NCI-H345 treated with DMSO at 0.1 percent for 48 hours (cell line): ENCODE results near the gene SOAT1.
"Not testable (repeated sequence)": the region's sequence is repeated elsewhere in the genome, so short reads cannot be mapped to it uniquely, and the experiment has no call there.

ENCODE experiments used
- DNase-seq: peaks from one replicate; lab custom pipeline; 2025; ENCODE audit not compliant: unreplicated experiment; lab: John Stamatoyannopoulos, UW

Gene SOAT1

DNA sequence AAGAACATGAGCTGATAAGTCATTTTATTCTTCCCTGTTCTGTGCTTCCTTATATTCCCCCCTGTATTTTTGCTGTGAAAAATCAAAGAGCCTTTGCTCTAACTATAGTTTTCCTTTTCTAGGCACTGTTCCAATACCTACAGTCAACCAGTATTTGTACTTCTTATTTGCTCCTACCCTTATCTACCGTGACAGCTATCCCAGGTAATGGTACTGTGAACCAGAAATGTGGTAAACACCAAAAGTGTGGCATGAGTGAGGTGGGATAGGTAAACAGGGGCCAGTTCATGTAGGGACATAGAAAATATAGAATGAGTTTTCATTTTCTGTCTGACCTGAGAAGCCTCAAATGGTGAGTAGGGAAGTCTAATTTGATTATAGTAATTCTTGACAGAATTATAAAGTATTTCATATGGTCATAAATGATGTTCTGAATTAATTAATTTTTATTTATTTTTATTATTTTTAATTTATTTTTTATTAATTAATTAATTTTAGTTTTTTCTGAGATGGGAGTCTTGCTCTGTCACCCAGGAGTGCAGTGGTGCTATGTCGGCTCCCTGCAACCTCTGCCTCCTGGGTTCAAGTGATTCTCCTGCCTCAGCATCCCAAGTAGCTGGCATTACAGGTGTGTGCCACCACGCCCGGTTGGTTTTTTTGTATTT lies 49.3 kb downstream of the SOAT1 start:
- DNase-seq: no peak

DNA sequence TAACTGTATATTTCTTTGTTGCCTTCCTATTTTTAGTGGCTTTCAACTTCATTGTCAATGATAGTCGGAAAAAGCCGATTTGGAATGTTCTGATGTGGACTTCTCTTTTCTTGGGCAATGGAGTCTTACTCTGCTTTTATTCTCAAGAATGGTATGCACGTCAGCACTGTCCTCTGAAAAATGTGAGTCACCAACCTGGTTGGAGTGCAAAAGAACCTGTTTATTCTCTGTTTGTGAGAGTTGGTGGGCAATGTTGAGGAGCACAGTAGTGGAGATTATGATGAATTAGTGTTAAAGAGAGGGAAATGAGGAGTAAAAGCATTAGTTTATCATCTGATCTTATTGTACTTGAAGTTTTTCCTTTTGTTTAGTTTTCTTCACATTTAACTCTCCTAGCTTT lies 57.7 kb downstream of the SOAT1 start:
- no peak for DNase-seq

GRCh38 chr1:179352236-179352635 lies 58.6 kb downstream of the SOAT1 start:
- DNase-seq: no peak

DNA sequence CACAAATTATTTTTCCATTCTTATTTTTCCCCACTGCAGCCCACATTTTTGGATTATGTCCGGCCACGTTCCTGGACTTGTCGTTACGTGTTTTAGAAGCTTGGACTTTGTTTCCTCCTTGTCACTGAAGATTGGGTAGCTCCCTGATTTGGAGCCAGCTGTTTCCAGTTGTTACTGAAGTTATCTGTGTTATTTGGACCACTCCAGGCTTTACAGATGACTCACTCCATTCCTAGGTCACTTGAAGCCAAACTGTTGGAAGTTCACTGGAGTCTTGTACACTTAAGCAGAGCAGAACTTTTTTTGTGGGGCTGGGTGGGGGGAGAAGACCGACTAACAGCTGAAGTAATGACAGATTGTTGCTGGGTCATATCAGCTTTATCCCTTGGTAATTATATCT lies 59.9 kb downstream of the SOAT1 start:
- DNase-seq: no peak

- DNase-seq: not testable (repeated sequence)
Observed at GRCh38 chr1:179361631-179362030, 68.0 kb downstream of the SOAT1 start.

- peak; percentile 28 for DNase-seq
Observed at GRCh38 chr1:179365342-179366092, 71.9 kb downstream of the SOAT1 start, which contains the start of gene AXDND1. AXDND1 (plus strand) TSS chr1:179365971; CDS start chr1:179366510, 539 bp downstream.

DNA sequence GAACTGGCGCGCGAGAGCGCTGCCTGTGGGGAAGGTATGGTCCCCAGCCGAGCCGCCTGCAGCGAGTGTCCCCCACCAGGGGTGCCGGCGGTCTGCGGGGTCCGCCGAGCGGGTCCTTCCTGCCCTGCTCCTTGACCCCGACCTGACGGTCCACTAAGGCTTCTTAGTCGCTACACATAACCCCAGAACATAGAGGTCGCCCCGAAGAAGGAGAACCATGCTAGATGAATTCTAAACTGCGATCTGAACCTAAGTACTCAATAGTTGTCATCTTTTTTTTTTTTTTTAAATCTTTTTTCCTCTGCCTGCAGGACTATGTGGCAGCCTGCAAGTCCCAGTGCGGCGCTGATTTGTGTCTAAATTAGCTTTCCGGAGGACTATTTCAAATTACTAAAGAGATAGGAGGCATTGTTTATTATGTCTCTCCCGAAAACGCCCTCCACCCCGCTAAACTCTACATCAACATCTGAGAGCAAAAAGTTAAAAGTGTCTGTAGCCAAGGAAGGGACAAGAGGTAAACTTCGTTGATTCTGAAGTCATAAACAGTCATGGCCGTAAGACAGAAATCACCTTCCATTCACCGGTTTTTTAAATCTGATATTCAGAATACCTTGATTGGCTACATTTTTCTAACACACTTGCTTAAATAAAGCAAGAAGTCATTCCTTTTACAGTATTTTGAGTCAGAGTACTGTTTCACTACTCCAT lies 72.7 kb downstream of the SOAT1 start:
- DNase-seq: no peak

GRCh38 chr1:179369751-179370341 lies 76.2 kb downstream of the SOAT1 start:
- peak; percentile 76 for DNase-seq

GRCh38 chr1:179372160-179372559 lies 78.6 kb downstream of the SOAT1 start:
- DNase-seq: no peak

GRCh38 chr1:179376223-179376622 lies 82.6 kb downstream of the SOAT1 start:
- DNase-seq: no peak

DNA sequence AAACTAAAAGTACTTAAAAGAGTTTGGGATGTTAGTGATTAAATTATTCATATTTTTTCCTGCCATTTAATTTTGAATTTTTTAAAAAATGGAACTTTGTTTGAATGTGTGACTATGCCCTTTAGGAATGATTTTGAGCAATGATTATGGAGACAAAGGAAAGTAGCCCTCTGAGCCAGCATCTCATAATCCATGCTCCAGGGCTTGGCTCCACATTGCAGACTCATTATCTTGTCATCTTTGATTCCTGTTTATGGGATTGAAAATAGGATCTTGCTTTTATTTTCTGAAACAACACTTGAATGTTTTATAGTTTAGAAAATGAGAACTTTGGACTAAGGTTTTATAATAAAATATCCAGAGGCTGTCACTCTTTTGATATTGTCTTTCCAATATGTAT lies 86.7 kb downstream of the SOAT1 start:
- no peak for DNase-seq

GRCh38 chr1:179384027-179384426 lies 90.4 kb downstream of the SOAT1 start:
- no peak for DNase-seq

DNA sequence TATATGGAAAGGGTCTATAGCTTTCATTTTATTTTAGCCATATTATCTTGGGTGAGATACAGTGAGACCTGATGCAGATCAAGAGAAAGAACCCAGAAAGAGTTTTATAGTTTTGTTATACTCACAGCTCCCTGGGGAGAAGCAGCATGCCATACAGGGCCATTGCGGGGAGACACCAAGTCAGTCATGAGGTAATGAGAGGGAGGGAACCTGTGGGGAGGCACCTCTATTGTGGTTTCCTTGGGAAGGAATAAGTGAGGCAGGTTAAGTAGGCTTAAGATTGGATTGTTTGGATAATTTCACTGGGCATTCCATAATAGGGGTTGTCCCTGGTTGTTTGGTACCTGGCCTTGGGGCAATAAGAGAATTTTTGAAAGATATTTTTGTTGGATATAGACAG lies 91.9 kb downstream of the SOAT1 start:
- no peak for DNase-seq

GRCh38 chr1:179393721-179394120 lies 100.1 kb downstream of the SOAT1 start:
- no peak for DNase-seq

- not testable (repeated sequence) for DNase-seq
Observed at GRCh38 chr1:179399399-179399798, 105.8 kb downstream of the SOAT1 start.
